GM19351 (cell line): ENCODE data around the gene WSB2.
A peak's percentile ranks its signal among the peaks of the same experiment; 100 is the strongest.
"Not testable (repeated sequence)": the region's sequence is repeated elsewhere in the genome, so short reads cannot be mapped to it uniquely, and the experiment has no call there.

Experiments used
- ATAC-seq: cut with Tn5 transposase; IDR thresholded peaks from one replicate; pipeline ENCODE4 v1.9.1; 2021; ENCODE audit warnings: mild to moderate bottlenecking, moderate library complexity; ENCODE audit not compliant: unreplicated experiment

The WSB2 gene

DNA sequence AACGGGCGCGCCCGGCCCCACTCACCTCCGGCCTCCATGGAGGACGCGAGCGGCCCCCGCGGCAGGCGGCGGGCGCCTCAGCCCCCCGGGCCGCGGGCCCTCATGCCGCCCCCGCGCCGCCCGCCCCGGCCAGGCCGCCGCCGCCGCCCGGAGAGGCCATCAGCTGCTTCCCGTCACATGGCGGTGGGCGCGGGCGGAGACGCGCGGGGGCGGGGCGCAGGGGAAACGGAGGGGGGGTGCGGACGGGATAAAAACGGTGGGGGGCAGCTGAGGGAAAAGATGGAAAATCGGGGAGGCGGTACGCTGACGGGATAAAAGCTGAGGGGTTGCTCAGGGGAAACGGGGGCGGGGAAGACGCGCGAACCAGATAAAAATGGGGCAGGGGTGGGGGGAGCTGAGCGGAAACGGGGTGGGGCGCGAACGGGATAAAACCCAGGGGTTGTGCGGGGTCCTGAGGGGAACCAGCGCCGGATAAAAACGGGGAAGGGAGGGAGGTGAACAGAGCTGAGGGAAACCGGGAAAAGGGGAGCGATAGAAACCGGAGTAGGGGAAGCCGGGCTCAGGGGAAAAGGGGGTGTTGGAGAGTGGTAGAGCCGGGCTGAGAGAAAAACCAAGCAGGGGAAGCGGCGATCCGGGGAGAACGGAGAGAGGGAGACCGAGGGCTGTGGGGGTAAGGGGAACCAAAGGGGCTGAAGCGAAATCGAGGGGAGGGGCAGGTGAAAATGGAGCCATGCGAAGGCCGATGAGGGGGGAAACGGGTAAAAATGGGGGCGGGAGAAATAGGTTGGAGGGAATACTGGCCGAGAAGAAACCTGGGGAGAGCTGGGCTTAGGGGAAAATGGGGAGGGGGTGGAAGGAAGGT, at the start of gene WSB2:
Gene WSB2, minus strand, starts transcription at position 169 of the 862 bp plus-strand sequence. Its CDS starts 131 bp downstream, at position 38.
- peak; percentile 36 for ATAC-seq

GRCh38 chr12:118109088-118109487, 48.1 kb upstream of the WSB2 start:
- no peak for ATAC-seq

- no peak for ATAC-seq
Observed at GRCh38 chr12:118107694-118108093, 46.7 kb upstream of the WSB2 start.

- no peak for ATAC-seq
Observed at GRCh38 chr12:118107011-118107410, 46.0 kb upstream of the WSB2 start.

GRCh38 chr12:118103601-118104382, 42.8 kb upstream of the WSB2 start, which contains the start of gene VSIG10:
VSIG10 (minus strand) TSS chr12:118104011; CDS start chr12:118103671, 340 bp downstream.
- ATAC-seq: peak; percentile 51

GRCh38 chr12:118103201-118103600, 42.2 kb upstream of the WSB2 start:
- peak; percentile 19 for ATAC-seq

GRCh38 chr12:118102609-118103008, 41.6 kb upstream of the WSB2 start:
- ATAC-seq: no peak

- ATAC-seq: no peak
Observed at GRCh38 chr12:118102070-118102469, 41.1 kb upstream of the WSB2 start.

DNA sequence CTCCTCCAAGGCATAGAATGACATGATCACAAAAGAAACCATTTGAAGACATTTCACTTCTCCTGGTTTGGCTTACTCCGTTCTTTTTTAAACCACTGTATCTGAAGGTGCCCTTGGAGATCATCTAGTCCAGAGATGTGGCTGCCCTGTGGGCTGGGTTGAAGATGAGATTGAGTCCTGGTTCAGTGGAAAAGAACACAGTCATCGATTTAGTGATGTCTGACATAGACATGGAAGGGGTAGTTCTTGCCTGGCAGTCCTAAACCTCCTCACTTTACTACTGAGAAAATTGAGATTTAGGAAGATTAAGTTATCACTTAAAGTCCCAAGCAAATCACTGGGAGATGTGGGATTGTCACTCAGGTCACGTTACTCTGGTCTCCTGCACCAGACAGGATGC, 40.1 kb upstream of the WSB2 start:
- no peak for ATAC-seq

- no peak for ATAC-seq
Observed at GRCh38 chr12:118098911-118099671, 38.1 kb upstream of the WSB2 start.

DNA sequence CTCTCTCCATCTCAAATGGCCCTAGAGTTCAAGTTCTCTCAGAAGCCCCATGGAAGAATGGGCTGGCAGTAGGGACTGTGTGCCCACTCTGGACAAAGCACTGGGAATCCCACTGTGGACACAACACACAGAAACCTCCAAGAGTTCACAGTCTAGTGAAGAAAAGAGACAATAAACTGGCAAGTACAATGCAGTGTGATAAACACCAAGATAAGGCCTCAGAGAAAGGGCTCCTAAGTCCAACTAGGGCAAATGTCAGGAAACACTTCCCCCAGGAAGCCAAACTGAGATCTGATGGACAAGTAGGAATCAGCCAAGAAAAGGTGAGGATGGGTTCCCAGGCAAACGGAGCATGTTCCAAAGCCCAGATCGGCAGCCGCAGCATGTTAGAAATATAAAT, 37.4 kb upstream of the WSB2 start:
- ATAC-seq: no peak

GRCh38 chr12:118094039-118094438, 33.1 kb upstream of the WSB2 start:
- no peak for ATAC-seq

DNA sequence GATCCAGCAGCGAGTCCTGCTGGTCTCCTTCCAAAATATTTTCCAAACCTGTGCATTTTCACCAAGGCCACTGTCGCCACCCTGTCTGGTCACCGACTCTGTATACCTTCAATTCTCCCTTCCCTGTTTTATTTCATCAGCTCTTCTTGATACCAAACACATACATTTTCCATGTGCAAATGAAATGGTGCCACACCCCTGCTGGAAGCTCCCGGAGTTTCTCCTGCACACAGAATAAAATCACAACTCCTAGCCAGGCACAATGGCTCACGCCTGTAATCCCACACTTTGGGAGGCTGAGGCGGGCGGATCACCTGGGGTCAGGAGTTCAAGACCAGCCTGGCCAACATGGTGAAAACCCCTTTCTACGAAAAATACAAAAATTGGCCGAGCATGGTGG, 28.8 kb upstream of the WSB2 start:
- no peak for ATAC-seq

GRCh38 chr12:118082161-118082560, 21.2 kb upstream of the WSB2 start:
- no peak for ATAC-seq

GRCh38 chr12:118081521-118081920, 20.5 kb upstream of the WSB2 start:
- not testable (repeated sequence) for ATAC-seq

DNA sequence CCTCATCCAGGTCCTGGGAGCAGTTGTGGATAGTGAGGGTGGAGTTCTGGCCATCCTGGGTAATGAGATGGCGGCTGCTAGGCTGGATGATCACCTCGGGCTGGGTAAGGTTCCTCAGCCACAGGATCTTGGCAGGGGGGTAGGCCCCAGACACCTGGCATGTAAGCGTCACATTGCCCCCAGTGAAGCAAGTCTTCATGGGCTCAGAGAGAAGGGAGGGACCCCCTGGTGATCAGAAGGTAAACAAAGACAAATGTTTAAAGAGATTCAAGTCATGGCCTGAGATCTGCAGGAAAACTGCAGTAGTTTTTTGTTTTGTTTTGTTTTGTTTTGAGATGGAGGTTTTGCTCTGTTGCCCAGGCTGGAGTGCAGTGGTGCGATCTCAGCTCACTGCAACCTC, 12.8 kb upstream of the WSB2 start:
- ATAC-seq: peak; percentile 25

GRCh38 chr12:118070650-118071049, 9.7 kb upstream of the WSB2 start:
- ATAC-seq: no peak

DNA sequence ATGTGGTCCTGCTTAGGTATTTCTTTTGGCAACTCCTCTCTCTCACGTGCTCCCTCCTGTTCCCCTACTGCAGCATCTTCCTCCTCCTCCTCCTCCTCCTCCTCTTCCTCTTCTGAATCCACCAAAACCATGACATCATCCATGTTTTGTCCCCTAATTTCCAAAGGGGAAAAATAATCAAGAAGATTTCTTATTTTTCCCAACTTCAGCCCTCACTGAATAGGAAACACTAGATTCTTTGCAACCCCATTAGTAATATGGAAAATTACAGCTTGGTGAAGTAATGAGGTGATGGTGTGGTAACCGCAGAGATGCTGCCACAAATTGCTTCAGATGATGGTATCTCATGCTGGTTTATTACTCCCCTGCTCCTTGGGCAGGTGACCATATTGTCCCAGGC, 7.5 kb upstream of the WSB2 start:
- no peak for ATAC-seq

DNA sequence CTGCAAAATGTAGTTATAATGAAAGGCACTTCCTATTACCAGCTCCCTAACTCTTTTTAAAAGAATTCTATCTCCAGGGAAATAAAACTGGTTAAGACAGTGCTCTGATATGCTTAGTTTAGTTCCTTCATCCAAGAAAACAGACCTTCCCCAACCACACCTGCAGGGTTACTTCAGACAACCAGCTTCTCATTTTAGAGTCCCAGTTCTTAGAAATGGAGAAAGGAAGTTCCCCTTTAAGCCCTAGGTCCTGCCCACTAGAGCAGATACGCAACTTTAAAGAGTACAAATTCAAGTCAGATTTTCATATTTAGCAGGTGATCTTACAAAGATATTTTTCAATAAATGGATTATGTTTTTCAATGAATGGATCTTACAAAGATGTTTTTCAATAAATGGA, 4.4 kb upstream of the WSB2 start:
- no peak for ATAC-seq

DNA sequence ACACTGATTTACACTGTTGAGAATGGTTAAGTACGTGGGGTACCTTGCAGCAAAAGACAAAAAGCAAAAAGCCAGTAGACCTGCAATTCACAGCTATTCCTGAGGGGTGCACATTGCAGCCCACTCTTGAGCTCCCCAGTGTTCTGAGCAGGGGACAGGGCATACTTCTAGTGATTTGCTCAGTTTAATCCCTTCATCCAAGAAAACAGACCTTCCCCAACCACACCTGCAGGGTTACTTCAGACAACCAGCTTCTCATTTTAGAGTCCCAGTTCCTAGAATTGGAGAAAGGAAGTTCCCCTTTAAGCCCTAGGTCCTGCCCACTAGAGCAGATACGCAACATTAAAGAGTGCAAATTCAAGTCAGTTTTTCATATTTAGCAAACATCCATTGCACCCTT, 3.6 kb upstream of the WSB2 start:
- peak; percentile 44 for ATAC-seq
